ENCODE data around the gene CLCN6. TPM values are rescaled to one million over a fixed set of nuclear protein-coding genes. Genes with fewer than 3 reads are reported as not detected.
A peak's percentile ranks its signal among the peaks of the same experiment; 100 is the strongest.

The CLCN6 gene
- polyA plus RNA-seq, 1 experiment = 9.0 TPM

- no peaks in the 10 kb centered on the region for H3K27me3 ChIP-seq (ENCODE audit: control insufficient read depth, insufficient read depth, low read length)
- no peak overlapping the region for H3K27ac ChIP-seq (ENCODE audit: low read depth, low read length)
- TF ChIP-seq, protein P1, sequence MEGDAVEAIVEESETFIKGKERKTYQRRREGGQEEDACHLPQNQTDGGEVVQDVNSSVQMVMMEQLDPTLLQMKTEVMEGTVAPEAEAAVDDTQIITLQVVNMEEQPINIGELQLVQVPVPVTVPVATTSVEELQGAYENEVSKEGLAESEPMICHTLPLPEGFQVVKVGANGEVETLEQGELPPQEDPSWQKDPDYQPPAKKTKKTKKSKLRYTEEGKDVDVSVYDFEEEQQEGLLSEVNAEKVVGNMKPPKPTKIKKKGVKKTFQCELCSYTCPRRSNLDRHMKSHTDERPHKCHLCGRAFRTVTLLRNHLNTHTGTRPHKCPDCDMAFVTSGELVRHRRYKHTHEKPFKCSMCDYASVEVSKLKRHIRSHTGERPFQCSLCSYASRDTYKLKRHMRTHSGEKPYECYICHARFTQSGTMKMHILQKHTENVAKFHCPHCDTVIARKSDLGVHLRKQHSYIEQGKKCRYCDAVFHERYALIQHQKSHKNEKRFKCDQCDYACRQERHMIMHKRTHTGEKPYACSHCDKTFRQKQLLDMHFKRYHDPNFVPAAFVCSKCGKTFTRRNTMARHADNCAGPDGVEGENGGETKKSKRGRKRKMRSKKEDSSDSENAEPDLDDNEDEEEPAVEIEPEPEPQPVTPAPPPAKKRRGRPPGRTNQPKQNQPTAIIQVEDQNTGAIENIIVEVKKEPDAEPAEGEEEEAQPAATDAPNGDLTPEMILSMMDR (IDR thresholded peaks at IDR 0.05; ENCODE audit: low read depth, low read length) = no peak
- no peaks in the 10 kb centered on the region; the same call in 1 of the 2 replicates for H3K9me3 ChIP-seq (ENCODE audit: control insufficient read depth, insufficient read depth, low read length)
- ChIA-PET CTCF (interaction anchor here (0.8 to 2.2 kb wide), 2 partner anchors 66 to 249 kb away, joined by 3 to 7 read pairs; no protein-coding TSS in a partner anchor), POLR2A (interaction anchor here (0.6 kb wide), 1 partner anchor 91 kb away, joined by 5 read pairs; no protein-coding TSS in a partner anchor)
- no peak for DNase-seq (ENCODE audit: low read depth, low spot score)
- no peak overlapping the region for H3K4me3 ChIP-seq (ENCODE audit: low read depth, low read length)
Measured at GRCh38 chr1:11841245-11842153, 35.5 kb downstream of the CLCN6 start.

GRCh38 chr1:11842154-11843041, 36.4 kb downstream of the CLCN6 start:
- H3K9me3 ChIP-seq (ENCODE audit: control insufficient read depth, insufficient read depth, low read length) = no peaks in the 10 kb centered on the region; the same call in 1 of the 2 replicates
- H3K27me3 ChIP-seq (ENCODE audit: control insufficient read depth, insufficient read depth, low read length) = no peaks in the 10 kb centered on the region
- TF ChIP-seq, protein P1 (IDR thresholded peaks at IDR 0.05; ENCODE audit: low read depth, low read length) = no peak
- H3K27ac ChIP-seq (ENCODE audit: low read depth, low read length) = no peak overlapping the region
- H3K4me3 ChIP-seq (ENCODE audit: low read depth, low read length) = no peak overlapping the region
- POLR2A ChIA-PET = interaction anchor here (0.6 kb wide), 2 partner anchors 67 to 90 kb away, joined by 3 to 5 read pairs; no protein-coding TSS in a partner anchor
- DNase-seq (ENCODE audit: low read depth, low spot score) = no peak
- CTCF ChIA-PET = interaction anchor here (0.8 to 2.2 kb wide), 2 partner anchors 65 to 249 kb away, joined by 3 to 7 read pairs; no protein-coding TSS in a partner anchor

DNA sequence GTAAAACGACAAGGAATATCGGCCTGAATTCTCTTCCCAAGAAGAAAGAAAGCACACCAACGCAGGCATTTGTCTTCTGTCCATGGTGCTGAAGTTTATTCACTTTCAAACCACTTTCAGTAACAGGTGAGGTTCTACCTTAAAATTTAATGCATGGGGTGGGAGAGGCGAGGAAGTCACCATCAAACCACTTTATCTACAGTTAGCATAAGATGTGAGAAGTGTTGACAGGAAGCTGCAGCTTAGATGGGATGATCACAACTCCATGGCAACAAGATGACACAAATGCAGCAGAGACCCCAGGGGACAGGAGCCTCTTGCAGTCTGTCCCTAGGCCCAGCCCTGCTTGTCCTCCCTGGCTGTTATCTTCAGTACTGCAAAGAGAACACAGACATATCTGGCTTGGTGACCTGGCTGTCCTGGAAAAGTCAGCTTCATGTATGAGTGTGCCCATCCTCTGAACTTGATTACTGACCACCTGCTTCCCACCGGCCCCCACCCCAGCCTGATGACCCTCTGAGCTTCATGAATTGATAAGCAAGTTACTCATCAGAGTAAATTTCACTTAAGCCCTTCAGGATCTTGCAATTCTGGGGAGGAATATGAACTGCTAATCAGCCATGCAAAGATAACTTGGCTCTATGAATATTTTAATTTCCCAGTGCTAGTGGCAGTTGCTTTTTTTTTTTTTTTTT, 39.8 kb downstream of the CLCN6 start:
- ChIA-PET CTCF (interaction anchor here (0.7 kb wide), 1 partner anchor 1430 kb away, joined by 4 read pairs; no protein-coding TSS in a partner anchor), POLR2A (interaction anchor here (1.0 kb wide), 1 partner anchor 8 kb away, joined by 3 read pairs; no protein-coding TSS in a partner anchor)
- no peaks in the 10 kb centered on the region for H3K27me3 ChIP-seq (ENCODE audit: control insufficient read depth, insufficient read depth, low read length)
- no peak for DNase-seq (ENCODE audit: low read depth, low spot score)
- no peak overlapping the region for H3K4me3 ChIP-seq (ENCODE audit: low read depth, low read length)
- no peak overlapping the region for H3K27ac ChIP-seq (ENCODE audit: low read depth, low read length)
- TF ChIP-seq, protein P1 (IDR thresholded peaks at IDR 0.05; ENCODE audit: low read depth, low read length) = no peak
- H3K9me3 ChIP-seq (ENCODE audit: control insufficient read depth, insufficient read depth, low read length) = no peaks in the 10 kb centered on the region; the same call in 1 of the 2 replicates

- POLR2A ChIA-PET = interaction anchor here (1.2 kb wide), 1 partner anchor 60 kb away, joined by 7 read pairs; no protein-coding TSS in a partner anchor
- H3K4me3 ChIP-seq (ENCODE audit: low read depth, low read length) = no peak within 1 kb of the TSS
- peaks cover 2% of the 10 kb centered on the region for H3K27me3 ChIP-seq (ENCODE audit: control insufficient read depth, insufficient read depth, low read length)
- TF ChIP-seq, protein P1 (IDR thresholded peaks at IDR 0.05; ENCODE audit: low read depth, low read length) = no peak
- H3K9me3 ChIP-seq (ENCODE audit: control insufficient read depth, insufficient read depth, low read length) = no peaks in the 10 kb centered on the region; the same call in 1 of the 2 replicates
- no peak for DNase-seq (ENCODE audit: low read depth, low spot score)
- CTCF ChIA-PET = interaction anchor here (0.9 to 1.1 kb wide), 3 partner anchors 8 to 60 kb away, joined by 3 to 5 read pairs (median 4); no protein-coding TSS in a partner anchor
- peak within 1 kb of the TSS; percentile 21 for H3K27ac ChIP-seq (ENCODE audit: low read depth, low read length)
Measured at GRCh38 chr1:11847667-11848372, 41.8 kb downstream of the CLCN6 start, which contains the start of gene NPPA. NPPA (minus strand) TSS chr1:11847783; CDS start chr1:11847684, 99 bp downstream.
